K562 (cell line): Measurements from ENCODE around the gene AKAP13.

Experiments used
- ATF7 ChIP-seq: fragments of 450-650 bp; IDR thresholded peaks from 2 replicates; pipeline ENCODE4 v1.7.1; 2014; ENCODE audit warnings: mild to moderate bottlenecking, moderate library complexity
- EZH2 ChIP-seq: IDR thresholded peaks from 2 replicates; pipeline ENCODE4 v1.6.1; 2012; ENCODE audit warnings: low read depth, mild to moderate bottlenecking, inconsistent platforms, low read length, borderline replicate concordance
- MTF1 ChIP-seq: fragments of 250-450 bp; sonication (Bioruptor Pico); IDR thresholded peaks from 2 replicates; pipeline ENCODE4 v1.9.0; 2021; ENCODE audit warnings: moderate library complexity, mild to moderate bottlenecking, inconsistent platforms, borderline replicate concordance
- OTX1 ChIP-seq: fragments of 450-650 bp; formaldehyde crosslinking; IDR thresholded peaks from 2 replicates; pipeline ENCODE4 v1.4.0; 2022; ENCODE audit warnings: mild to moderate bottlenecking
- SP1 ChIP-seq: sonication (generic); formaldehyde crosslinking; IDR thresholded peaks from 2 replicates; pipeline ENCODE4 v1.8.1; 2022; ENCODE audit warnings: mild to moderate bottlenecking, missing genetic modification reagents
- ZNF354B ChIP-seq: fragments of 250-450 bp; sonication (Bioruptor Pico); IDR thresholded peaks from 2 replicates; pipeline ENCODE4 v1.4.0; 2020
- TF ChIP-seq, protein P1 (sequence below): fragments of 200-800 bp; sonication (Bioruptor generic); IDR thresholded peaks from 2 replicates; pipeline ENCODE4 v1.6.1; 2017; ENCODE audit warnings: missing genetic modification characterization, missing compliant biosample characterization
- TF ChIP-seq, protein P2 (sequence below), 3 experiments: IDR thresholded peaks in 2 of 3; conservative IDR thresholded peaks in 1 of 3; 2 replicates each; pipeline ENCODE4 v1.5.1; 2011 to 2012; ENCODE audit warnings: low read length in 3 of 3, mild to moderate bottlenecking in 3 of 3, control low read depth in 2 of 3, improper control_type of control experiment in 1 of 3, inconsistent platforms in 1 of 3, low read depth in 1 of 3, mixed read lengths in 1 of 3, moderate library complexity in 1 of 3; ENCODE audit not compliant: insufficient read depth in 2 of 3
- TF ChIP-seq, protein P3 (sequence below), 2 experiments: fragments of 450-650 bp in 1 of 2; sonication (generic) in 1 of 2; formaldehyde crosslinking in 1 of 2; IDR thresholded peaks in 1 of 2; conservative IDR thresholded peaks in 1 of 2; 2 replicates each; pipeline versions ENCODE4 v1.6.1 to v1.8.1; 2016 to 2023; ENCODE audit warnings: mild to moderate bottlenecking in 2 of 2, moderate library complexity in 2 of 2, inconsistent platforms in 1 of 2, missing genetic modification reagents in 1 of 2

DNA sequence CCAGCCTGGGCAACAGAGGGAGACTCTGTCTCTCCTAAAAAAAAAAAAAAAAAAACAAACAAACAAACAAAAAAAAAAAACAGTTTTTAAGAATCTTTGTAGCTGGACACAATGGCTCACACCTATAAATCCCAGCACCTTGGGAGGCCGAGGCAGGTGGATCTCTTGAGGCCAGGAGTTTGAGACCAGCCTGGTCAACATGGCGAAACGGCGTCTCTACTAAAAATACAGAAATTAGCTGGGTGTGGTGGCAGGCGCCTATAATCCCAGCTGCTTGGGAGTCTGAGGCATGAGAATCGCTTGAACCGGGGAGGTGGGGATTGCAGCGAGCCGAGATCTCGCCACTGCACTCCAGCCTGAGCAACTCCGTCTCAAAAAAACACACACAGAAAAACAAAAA, 361.3 kb downstream of the AKAP13 start:
- TF ChIP-seq, protein P1, sequence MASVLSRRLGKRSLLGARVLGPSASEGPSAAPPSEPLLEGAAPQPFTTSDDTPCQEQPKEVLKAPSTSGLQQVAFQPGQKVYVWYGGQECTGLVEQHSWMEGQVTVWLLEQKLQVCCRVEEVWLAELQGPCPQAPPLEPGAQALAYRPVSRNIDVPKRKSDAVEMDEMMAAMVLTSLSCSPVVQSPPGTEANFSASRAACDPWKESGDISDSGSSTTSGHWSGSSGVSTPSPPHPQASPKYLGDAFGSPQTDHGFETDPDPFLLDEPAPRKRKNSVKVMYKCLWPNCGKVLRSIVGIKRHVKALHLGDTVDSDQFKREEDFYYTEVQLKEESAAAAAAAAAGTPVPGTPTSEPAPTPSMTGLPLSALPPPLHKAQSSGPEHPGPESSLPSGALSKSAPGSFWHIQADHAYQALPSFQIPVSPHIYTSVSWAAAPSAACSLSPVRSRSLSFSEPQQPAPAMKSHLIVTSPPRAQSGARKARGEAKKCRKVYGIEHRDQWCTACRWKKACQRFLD (CRISPR knock-in tag) = no peak
- TF ChIP-seq EZH2 (no peak), ZNF354B (CRISPR knock-in tag) (no peak), ATF7 (no peak), SP1 (CRISPR knock-in tag) (no peak), MTF1 (CRISPR knock-in tag) (no peak), OTX1 (CRISPR knock-in tag) (no peak)
- TF ChIP-seq, protein P2, sequence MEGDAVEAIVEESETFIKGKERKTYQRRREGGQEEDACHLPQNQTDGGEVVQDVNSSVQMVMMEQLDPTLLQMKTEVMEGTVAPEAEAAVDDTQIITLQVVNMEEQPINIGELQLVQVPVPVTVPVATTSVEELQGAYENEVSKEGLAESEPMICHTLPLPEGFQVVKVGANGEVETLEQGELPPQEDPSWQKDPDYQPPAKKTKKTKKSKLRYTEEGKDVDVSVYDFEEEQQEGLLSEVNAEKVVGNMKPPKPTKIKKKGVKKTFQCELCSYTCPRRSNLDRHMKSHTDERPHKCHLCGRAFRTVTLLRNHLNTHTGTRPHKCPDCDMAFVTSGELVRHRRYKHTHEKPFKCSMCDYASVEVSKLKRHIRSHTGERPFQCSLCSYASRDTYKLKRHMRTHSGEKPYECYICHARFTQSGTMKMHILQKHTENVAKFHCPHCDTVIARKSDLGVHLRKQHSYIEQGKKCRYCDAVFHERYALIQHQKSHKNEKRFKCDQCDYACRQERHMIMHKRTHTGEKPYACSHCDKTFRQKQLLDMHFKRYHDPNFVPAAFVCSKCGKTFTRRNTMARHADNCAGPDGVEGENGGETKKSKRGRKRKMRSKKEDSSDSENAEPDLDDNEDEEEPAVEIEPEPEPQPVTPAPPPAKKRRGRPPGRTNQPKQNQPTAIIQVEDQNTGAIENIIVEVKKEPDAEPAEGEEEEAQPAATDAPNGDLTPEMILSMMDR (IDR thresholded peaks at IDR 0.05 in 2 of 3, conservative IDR thresholded peaks at IDR 0.05 in 1 of 3; ENCODE audit: insufficient read depth in 2 of 3, low read depth in 1 of 3, low read length in 3 of 3) = no peak
- TF ChIP-seq, protein P3, sequence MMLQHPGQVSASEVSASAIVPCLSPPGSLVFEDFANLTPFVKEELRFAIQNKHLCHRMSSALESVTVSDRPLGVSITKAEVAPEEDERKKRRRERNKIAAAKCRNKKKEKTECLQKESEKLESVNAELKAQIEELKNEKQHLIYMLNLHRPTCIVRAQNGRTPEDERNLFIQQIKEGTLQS (IDR thresholded peaks at IDR 0.05) = no peak
- TF ChIP-seq, protein P3 (CRISPR knock-in tag; conservative IDR thresholded peaks at IDR 0.05) = no peak
